ENCODE data around the gene TAAR1.

- TF ChIP-seq CHD2 (IDR thresholded peaks at IDR 0.05; ENCODE audit: borderline replicate concordance, low read depth, low read length): no peak
- TF ChIP-seq RAD21 (IDR thresholded peaks at IDR 0.05; ENCODE audit: insufficient read depth, low read depth, low read length): no peak
- no peak for TF ChIP-seq ZBTB33 (IDR thresholded peaks at IDR 0.05)
- TF ChIP-seq CREB1 (IDR thresholded peaks at IDR 0.05; ENCODE audit: low read depth): no peak
- TF ChIP-seq STAT1 (conservative IDR thresholded peaks at IDR 0.05): no peak
- TF ChIP-seq PAX8 (IDR thresholded peaks at IDR 0.05): no peak
- no peak for TF ChIP-seq MTA2 (IDR thresholded peaks at IDR 0.05; ENCODE audit: low read depth)
- TF ChIP-seq CTCF (IDR thresholded peaks at IDR 0.05 in 2 of 3, conservative IDR thresholded peaks at IDR 0.05 in 1 of 3; ENCODE audit: control insufficient read depth in 2 of 3, extremely low read depth in 1 of 3, insufficient read depth in 1 of 3, low read depth in 3 of 3, low read length in 3 of 3): no peak
- TF ChIP-seq STAT3 (IDR thresholded peaks at IDR 0.05; ENCODE audit: low read depth, low read length): no peak
- no peak for TF ChIP-seq PBX3 (IDR thresholded peaks at IDR 0.05; ENCODE audit: insufficient replicate concordance, low read depth, low read length)
- no peak for TF ChIP-seq SMAD5 (IDR thresholded peaks at IDR 0.05; ENCODE audit: low read depth)
- TF ChIP-seq GABPA (IDR thresholded peaks at IDR 0.05; ENCODE audit: low read depth): no peak
- no peak for TF ChIP-seq ZBTB11 (CRISPR knock-in tag; IDR thresholded peaks at IDR 0.05)
Observed at GRCh38 chr6:132604635-132605152, 54.3 kb downstream of the TAAR1 start.
